Measurements from ENCODE around the gene CORO2B.
A peak's percentile ranks its signal among the peaks of the same experiment; 100 is the strongest.

The CORO2B gene

GRCh38 chr15:68578980-68579935 is at the start of gene CORO2B:
CORO2B (plus strand) TSS chr15:68578993; CDS start chr15:68579263, 270 bp downstream.
- peak within 1 kb of the TSS; percentile 61 for H3K4me3 ChIP-seq (ENCODE audit: low read depth, low read length)

GRCh38 chr15:68531387-68532179 is 47.2 kb upstream of the CORO2B start:
- no peak for TF ChIP-seq CTCF (conservative IDR thresholded peaks at IDR 0.05; ENCODE audit: low read depth, low read length)
- H3K4me3 ChIP-seq (ENCODE audit: low read depth, low read length): no peak overlapping the region
- no peak for DNase-seq (ENCODE audit: low read depth)

More at GRCh38 chr15:68578980-68579935, at the start of gene CORO2B:
- TF ChIP-seq CTCF (conservative IDR thresholded peaks at IDR 0.05; ENCODE audit: low read depth, low read length): no peak
- peak; percentile 27 for DNase-seq (ENCODE audit: low read depth)

- peak; percentile 97 for DNase-seq (ENCODE audit: low read depth)
- TF ChIP-seq CTCF (conservative IDR thresholded peaks at IDR 0.05; ENCODE audit: low read depth, low read length): no peak
- no peak overlapping the region for H3K4me3 ChIP-seq (ENCODE audit: low read depth, low read length)
Measured at GRCh38 chr15:68536331-68537095, 42.3 kb upstream of the CORO2B start.

- no peak for TF ChIP-seq CTCF (conservative IDR thresholded peaks at IDR 0.05; ENCODE audit: low read depth, low read length)
- no peak overlapping the region for H3K4me3 ChIP-seq (ENCODE audit: low read depth, low read length)
- DNase-seq (ENCODE audit: low read depth): no peak
Measured at GRCh38 chr15:68537097-68537496, 41.7 kb upstream of the CORO2B start.

- no peak overlapping the region for H3K4me3 ChIP-seq (ENCODE audit: low read depth, low read length)
- DNase-seq (ENCODE audit: low read depth): no peak
- no peak for TF ChIP-seq CTCF (conservative IDR thresholded peaks at IDR 0.05; ENCODE audit: low read depth, low read length)
Measured at GRCh38 chr15:68537506-68537905, 41.3 kb upstream of the CORO2B start.

- H3K4me3 ChIP-seq (ENCODE audit: low read depth, low read length): no peak overlapping the region
- DNase-seq (ENCODE audit: low read depth): no peak
- TF ChIP-seq CTCF (conservative IDR thresholded peaks at IDR 0.05; ENCODE audit: low read depth, low read length): no peak
Measured at GRCh38 chr15:68538311-68538710, 40.5 kb upstream of the CORO2B start.

All from choroid plexus epithelial cell (primary cell).